Mesenchymal stem cell (in vitro differentiated cells and primary cell): ENCODE data around the gene CYP2S1.

Experiments
- DNase-seq: peaks from one replicate; pipeline ENCODE4 v3.0.0-alpha.2; 2013
- H2AFZ ChIP-seq: one replicate; pipeline ENCODE4 v1.6.1; 2013; ENCODE audit warnings: low read depth, mild to moderate bottlenecking, control low read depth, inconsistent platforms, low read length, moderate library complexity
- H2AK5ac ChIP-seq: 2 replicates; pipeline ENCODE4 v1.6.1; 2013; ENCODE audit warnings: low read length, moderate library complexity, mild to moderate bottlenecking, inconsistent platforms; ENCODE audit not compliant: severe bottlenecking
- H2BK120ac ChIP-seq: one replicate; pipeline ENCODE4 v1.6.1; 2013; ENCODE audit warnings: low read depth, mild to moderate bottlenecking, inconsistent platforms, low read length, moderate library complexity
- H2BK12ac ChIP-seq, 2 experiments: one replicate each; pipeline ENCODE4 v1.6.1; 2013; ENCODE audit warnings: inconsistent platforms in 2 of 2, low read length in 2 of 2, mild to moderate bottlenecking in 2 of 2, moderate library complexity in 2 of 2, control low read depth in 1 of 2
- H2BK15ac ChIP-seq: one replicate; pipeline ENCODE4 v1.6.1; 2013; ENCODE audit warnings: mild to moderate bottlenecking, low read depth, inconsistent platforms; ENCODE audit not compliant: poor library complexity, severe bottlenecking
- H2BK5ac ChIP-seq: 2 replicates; pipeline ENCODE4 v1.6.1; 2013; ENCODE audit warnings: low read depth, mild to moderate bottlenecking, low read length, control low read depth, inconsistent platforms; ENCODE audit not compliant: poor library complexity, severe bottlenecking
- H3K14ac ChIP-seq, 2 experiments: one replicate each; pipeline ENCODE4 v1.6.1; 2013; ENCODE audit warnings: inconsistent platforms in 2 of 2, low read length in 2 of 2, control low read depth in 1 of 2, mild to moderate bottlenecking in 1 of 2, moderate library complexity in 1 of 2
- H3K18ac ChIP-seq, 2 experiments: one replicate each; pipeline ENCODE4 v1.6.1; 2013; ENCODE audit warnings: inconsistent platforms in 2 of 2, low read length in 2 of 2, control low read depth in 1 of 2, low read depth in 1 of 2, mild to moderate bottlenecking in 1 of 2
- H3K23ac ChIP-seq, 2 experiments: one replicate each; pipeline ENCODE4 v1.6.1; 2013; ENCODE audit warnings: inconsistent platforms in 2 of 2, low read length in 2 of 2, mild to moderate bottlenecking in 2 of 2, moderate library complexity in 2 of 2, control low read depth in 1 of 2
- H3K27ac ChIP-seq: 2 replicates; pipeline ENCODE4 v1.5.1; 2013; ENCODE audit warnings: mild to moderate bottlenecking, moderate library complexity, low read length, control low read depth, inconsistent platforms; ENCODE audit not compliant: poor library complexity, severe bottlenecking
- H3K27me3 ChIP-seq, 2 experiments: 2 replicates each; pipeline versions ENCODE4 v1.6.1 to v1.7.0; 2013; ENCODE audit warnings: low read length in 2 of 2, mild to moderate bottlenecking in 2 of 2, moderate library complexity in 2 of 2, control low read depth in 1 of 2, inconsistent platforms in 1 of 2; ENCODE audit not compliant: control insufficient read depth in 1 of 2, insufficient read depth in 1 of 2
- H3K36me3 ChIP-seq, 2 experiments: 2 replicates each; pipeline versions ENCODE4 v1.6.1 to v1.7.0; 2013; ENCODE audit warnings: low read length in 2 of 2, control low read depth in 1 of 2, inconsistent platforms in 1 of 2, low read depth in 1 of 2, mild to moderate bottlenecking in 1 of 2; ENCODE audit not compliant: insufficient read depth in 2 of 2, control insufficient read depth in 1 of 2
- H3K4ac ChIP-seq, 2 experiments: one replicate each; pipeline ENCODE4 v1.6.1; 2013; ENCODE audit warnings: inconsistent platforms in 2 of 2, low read length in 2 of 2, mild to moderate bottlenecking in 2 of 2, moderate library complexity in 2 of 2, control low read depth in 1 of 2, low read depth in 1 of 2
- H3K4me1 ChIP-seq: 2 replicates; pipeline ENCODE4 v1.6.1; 2013; ENCODE audit warnings: low read depth, low read length, control low read depth; ENCODE audit not compliant: control insufficient read depth, insufficient read depth
- H3K4me2 ChIP-seq: 2 replicates; pipeline ENCODE4 v1.6.1; 2013; ENCODE audit warnings: low read length, mild to moderate bottlenecking, inconsistent platforms; ENCODE audit not compliant: poor library complexity, severe bottlenecking
- H3K4me3 ChIP-seq, 2 experiments: 2 replicates each; pipeline versions ENCODE4 v1.5.1 to v1.7.0; 2013; ENCODE audit warnings: low read length in 2 of 2, mild to moderate bottlenecking in 2 of 2, control low read depth in 1 of 2, low read depth in 1 of 2; ENCODE audit not compliant: insufficient read depth in 1 of 2
- H3K79me1 ChIP-seq: replicated peaks from 2 replicates; pipeline ENCODE4 v1.6.1; 2013; ENCODE audit warnings: mild to moderate bottlenecking, control low read depth, low read length, inconsistent platforms; ENCODE audit not compliant: poor library complexity, severe bottlenecking
- H3K9ac ChIP-seq: 2 replicates; pipeline ENCODE4 v1.7.0; 2013; ENCODE audit warnings: mild to moderate bottlenecking, low read length, moderate library complexity
- H3K9me3 ChIP-seq: 2 replicates; pipeline ENCODE4 v1.7.0; 2013; ENCODE audit warnings: mild to moderate bottlenecking, low read length; ENCODE audit not compliant: control insufficient read depth
- H4K8ac ChIP-seq: one replicate; pipeline ENCODE4 v1.6.1; 2013; ENCODE audit warnings: inconsistent platforms, mild to moderate bottlenecking, low read length, moderate library complexity
- H4K91ac ChIP-seq: one replicate; pipeline ENCODE4 v1.6.1; 2013; ENCODE audit warnings: mild to moderate bottlenecking, low read length, inconsistent platforms
- WGBS: methylation state at CpG from one replicate; pipeline ENCODE4 v1.1.7; 2013; ENCODE audit warnings: mixed read lengths; 5-methylcytosine and 5-hydroxymethylcytosine counted together

Gene CYP2S1

DNA sequence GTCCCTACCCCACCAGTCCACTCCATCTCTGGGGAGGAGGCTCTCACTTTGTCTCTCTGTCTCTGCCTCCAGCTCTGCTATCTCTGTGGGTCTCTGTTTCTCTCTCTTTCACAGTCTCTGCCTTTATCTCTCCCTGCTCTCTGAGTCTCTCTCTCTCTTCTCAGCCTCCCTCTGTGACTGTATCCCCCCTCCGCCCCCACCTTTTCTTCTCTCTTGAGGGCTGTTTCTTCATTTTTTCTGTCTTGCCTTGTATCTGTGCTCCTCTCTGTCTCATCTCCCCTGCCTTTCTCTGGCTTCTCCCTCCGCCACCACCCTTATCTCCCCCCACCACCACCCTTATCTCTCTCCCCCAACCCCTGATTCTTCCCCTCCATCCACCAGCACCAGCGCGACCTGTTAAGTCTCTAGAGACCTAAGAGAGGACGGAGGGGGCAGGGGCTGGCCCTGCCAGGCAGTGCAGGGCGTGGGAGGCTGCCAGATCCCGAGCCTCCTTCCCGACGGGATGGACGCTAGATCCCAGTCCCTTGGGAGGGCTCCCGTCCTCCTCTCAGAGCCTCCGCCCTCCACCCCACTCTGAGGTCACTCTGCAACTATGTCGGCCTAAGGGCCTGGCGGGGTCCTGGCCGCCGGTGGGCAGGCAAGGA, 27.0 kb downstream of the CYP2S1 start:
- Histone ChIP-seq H3K14ac (peak overlapping the region in 1 of 2 experiments; percentile 78), H2BK120ac (peak overlapping the region; percentile 76), H2AK5ac (peak overlapping the region; percentile 62), H4K91ac (peak overlapping the region; percentile 31), H3K27me3 (no peaks in the 10 kb centered on the region), H3K79me1 (no peaks in the 10 kb centered on the region), H3K36me3 (peaks cover 28 to 33% of the 10 kb centered on the region in 2 experiments), H4K8ac (peak overlapping the region; percentile 92), H3K4me2 (peak overlapping the region; percentile 51), H3K27ac (peak overlapping the region; percentile 84), H3K23ac (peak overlapping the region in 1 of 2 experiments; percentile 43), H3K9ac (peak overlapping the region; percentile 98), H3K18ac (peak overlapping the region; percentile 16 to 97), H2BK12ac (peak overlapping the region in 1 of 2 experiments; percentile 89), H2BK5ac (peak overlapping the region; percentile 74), H3K4me1 (peaks cover 44% of the 10 kb centered on the region), H2AFZ (no peak overlapping the region), H2BK15ac (peak overlapping the region; percentile 76), H3K4ac (peak overlapping the region; percentile 93 to 94), H3K9me3 (no peaks in the 10 kb centered on the region), H3K4me3 (peak overlapping the region; percentile 85 to 98)
- WGBS: 0% methylated on average over 7 of the region's 16 CpGs
- peak; percentile 79 for DNase-seq

DNA sequence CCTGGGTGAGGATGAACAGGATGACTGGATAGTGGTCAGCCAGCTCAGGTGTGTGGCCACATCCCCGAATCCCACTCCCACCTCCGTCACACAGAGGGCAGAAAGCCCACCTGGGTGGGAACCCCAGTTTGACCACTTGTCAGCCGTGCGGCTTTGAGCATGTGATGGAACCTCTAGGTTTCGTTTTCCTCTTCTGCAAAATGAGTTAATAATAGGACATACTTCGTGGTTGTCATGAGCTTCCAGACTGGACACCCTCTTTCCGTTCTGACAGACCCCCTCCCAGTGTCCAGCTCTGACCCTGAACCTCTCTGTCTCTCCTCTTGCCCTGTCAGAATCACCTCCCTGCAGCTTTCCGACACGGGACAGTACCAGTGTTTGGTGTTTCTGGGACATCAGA, 27.8 kb downstream of the CYP2S1 start:
- Histone ChIP-seq H3K9ac (peak overlapping the region; percentile 98), H3K4me3 (peak overlapping the region; percentile 85 to 98), H3K4me2 (peak overlapping the region; percentile 51), H3K4me1 (peaks cover 47% of the 10 kb centered on the region), H2BK15ac (no peak overlapping the region), H3K79me1 (no peaks in the 10 kb centered on the region), H3K36me3 (peaks cover 28 to 33% of the 10 kb centered on the region in 2 experiments), H3K4ac (peak overlapping the region; percentile 93 to 94), H3K18ac (peak overlapping the region in 1 of 2 experiments; percentile 97), H2BK5ac (peak overlapping the region; percentile 74), H3K27me3 (no peaks in the 10 kb centered on the region), H4K91ac (peak overlapping the region; percentile 31), H3K27ac (peak overlapping the region; percentile 84), H2BK120ac (no peak overlapping the region), H2AK5ac (peak overlapping the region; percentile 40), H3K9me3 (no peaks in the 10 kb centered on the region), H4K8ac (no peak overlapping the region), H2BK12ac (peak overlapping the region in 1 of 2 experiments; percentile 89), H3K23ac (peak overlapping the region in 1 of 2 experiments; percentile 6), H2AFZ (no peak overlapping the region), H3K14ac (peak overlapping the region in 1 of 2 experiments; percentile 78)
- WGBS: 68% methylated on average over 9 of the region's 9 CpGs
- DNase-seq: peak; percentile 57

DNA sequence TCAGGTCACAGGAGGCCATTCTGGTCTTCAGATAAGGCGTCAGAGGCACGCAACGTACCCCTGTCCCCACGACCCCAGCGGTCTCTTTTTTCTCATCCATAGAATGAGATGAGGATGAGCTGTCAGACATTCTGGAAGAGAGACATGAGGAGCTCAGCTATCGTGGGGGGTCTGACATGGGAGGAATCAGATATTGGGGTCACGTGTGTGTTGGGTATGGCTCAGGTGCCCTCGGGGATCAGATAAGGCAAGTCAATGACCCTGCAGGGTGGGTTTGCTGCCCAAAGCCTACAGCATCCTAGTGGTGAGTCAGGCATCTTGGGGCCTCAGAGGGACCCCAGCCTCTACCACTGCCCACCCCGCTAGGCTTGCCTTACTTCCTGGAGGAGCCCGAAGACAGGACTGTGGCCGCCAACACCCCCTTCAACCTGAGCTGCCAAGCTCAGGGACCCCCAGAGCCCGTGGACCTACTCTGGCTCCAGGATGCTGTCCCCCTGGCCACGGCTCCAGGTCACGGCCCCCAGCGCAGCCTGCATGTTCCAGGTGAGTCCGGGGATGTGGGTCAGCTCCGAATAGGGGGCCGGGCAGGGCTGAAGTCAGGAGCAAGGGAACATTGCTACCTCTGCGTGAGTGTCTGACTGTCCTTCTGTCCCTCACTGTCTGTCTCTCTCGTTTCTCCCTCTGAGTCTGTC, 28.6 kb downstream of the CYP2S1 start:
- peak overlapping the region; percentile 83 for H2AK5ac ChIP-seq
- peak overlapping the region; percentile 28 to 73 for H2BK12ac ChIP-seq

DNA sequence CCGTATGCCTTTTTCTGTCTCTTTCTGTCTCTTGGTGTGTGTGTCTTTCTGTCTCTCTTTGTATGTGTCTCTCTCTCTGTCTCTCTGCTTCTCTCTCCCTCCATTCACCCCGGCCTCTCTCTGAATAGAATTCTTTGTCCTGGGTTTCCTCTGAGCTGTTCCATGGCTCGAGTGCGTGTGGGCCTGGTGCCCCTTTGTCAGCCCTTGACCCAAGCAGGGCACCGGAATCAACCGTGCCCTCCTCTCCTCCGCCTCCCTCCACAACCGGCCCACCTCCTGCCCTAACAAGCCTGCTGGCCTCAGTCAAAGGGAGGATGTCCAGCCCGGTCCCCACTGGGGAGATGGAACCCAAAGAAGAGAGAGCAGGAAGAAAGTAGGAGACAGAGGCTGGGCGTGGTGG, 29.2 kb downstream of the CYP2S1 start:
- Histone ChIP-seq H3K14ac (no peak overlapping the region), H3K4me1 (peaks cover 57% of the 10 kb centered on the region), H3K27me3 (no peaks in the 10 kb centered on the region), H3K4me2 (peak overlapping the region; percentile 42), H2BK15ac (no peak overlapping the region), H2AFZ (no peak overlapping the region), H3K36me3 (peaks cover 36 to 42% of the 10 kb centered on the region in 2 experiments), H4K8ac (no peak overlapping the region), H2BK5ac (peak overlapping the region; percentile 79), H3K18ac (peak overlapping the region in 1 of 2 experiments; percentile 80), H3K79me1 (no peaks in the 10 kb centered on the region), H4K91ac (no peak overlapping the region), H3K4ac (peak overlapping the region; percentile 29 to 53), H3K4me3 (peak overlapping the region in 1 of 2 experiments; percentile 98), H3K9ac (peak overlapping the region; percentile 98), H3K23ac (no peak overlapping the region), H3K27ac (peak overlapping the region; percentile 55), H2BK120ac (no peak overlapping the region), H2AK5ac (peak overlapping the region; percentile 63), H2BK12ac (peak overlapping the region in 1 of 2 experiments; percentile 78), H3K9me3 (no peaks in the 10 kb centered on the region)
- DNase-seq: no peak
- WGBS: 83% methylated on average over 6 of the region's 10 CpGs

More for the DNA sequence above, 28.6 kb downstream of the CYP2S1 start:
- Histone ChIP-seq H3K9me3 (no peaks in the 10 kb centered on the region), H3K4ac (no peak overlapping the region), H3K79me1 (no peaks in the 10 kb centered on the region), H3K36me3 (peaks cover 33 to 36% of the 10 kb centered on the region in 2 experiments), H2BK5ac (peak overlapping the region; percentile 58), H3K14ac (no peak overlapping the region), H3K27me3 (no peaks in the 10 kb centered on the region), H3K4me1 (peaks cover 53% of the 10 kb centered on the region), H2BK15ac (peak overlapping the region; percentile 33), H3K27ac (peak overlapping the region; percentile 55), H3K4me3 (peak overlapping the region in 1 of 2 experiments; percentile 98), H3K9ac (peak overlapping the region; percentile 98), H3K23ac (no peak overlapping the region), H2BK120ac (no peak overlapping the region), H3K18ac (peak overlapping the region in 1 of 2 experiments; percentile 56), H2AFZ (no peak overlapping the region), H3K4me2 (peak overlapping the region; percentile 42), H4K8ac (no peak overlapping the region), H4K91ac (no peak overlapping the region)
- 93% methylated on average over 19 of the region's 20 CpGs for WGBS
- DNase-seq: no peak
